Measurements from ENCODE around the gene AMIGO3.
A peak's percentile ranks its signal among the peaks of the same experiment; 100 is the strongest.
"Not testable (repeated sequence)": the region's sequence is repeated elsewhere in the genome, so short reads cannot be mapped to it uniquely, and the experiment has no call there.

AMIGO3 gene

GRCh38 chr3:49719214-49719884, at the start of gene AMIGO3:
AMIGO3 (minus strand) TSS chr3:49719684; CDS start chr3:49719465, 219 bp downstream.
- DNase-seq: peak; percentile 91

DNA sequence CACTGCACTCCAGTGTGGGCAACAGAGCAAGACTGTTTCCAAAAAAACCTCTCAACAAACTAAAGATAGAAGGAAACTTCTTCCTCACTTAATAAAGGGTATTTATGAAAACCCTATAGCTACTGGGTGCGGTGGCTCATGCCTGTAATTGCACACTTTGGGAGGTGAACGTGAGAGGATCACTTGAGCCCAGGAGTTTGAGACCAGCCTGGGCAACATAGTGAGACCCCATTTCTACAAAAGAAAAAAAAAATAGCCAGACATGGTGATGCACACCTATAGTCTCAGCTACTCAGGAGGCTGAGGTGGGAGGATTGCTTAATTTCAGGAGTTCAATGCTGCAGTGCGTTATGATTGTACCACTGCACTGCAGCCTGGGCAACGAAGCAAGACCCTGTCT, 44.5 kb upstream of the AMIGO3 start:
- no peak for DNase-seq

DNA sequence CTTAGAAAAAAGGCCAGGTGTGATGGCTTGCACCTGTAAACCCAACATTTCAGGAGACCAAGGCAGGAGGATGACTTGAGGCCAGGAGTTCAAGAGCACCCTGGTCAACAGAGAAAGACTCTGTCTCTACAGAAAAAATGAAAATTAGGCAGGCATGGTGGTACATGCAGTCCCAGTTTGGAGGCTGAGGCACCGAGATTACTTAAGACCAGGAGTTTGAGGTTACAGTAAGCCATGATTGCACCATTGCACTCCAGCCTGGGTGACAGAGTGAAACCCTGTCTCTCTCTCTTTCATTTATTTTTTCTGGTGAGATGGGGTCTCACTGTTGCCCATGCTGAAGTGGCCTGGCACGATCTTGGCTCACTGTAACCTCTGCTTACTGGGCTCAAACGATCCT, 42.2 kb upstream of the AMIGO3 start:
- no peak for DNase-seq

GRCh38 chr3:49759226-49759625, 39.7 kb upstream of the AMIGO3 start:
- no peak for DNase-seq

DNA sequence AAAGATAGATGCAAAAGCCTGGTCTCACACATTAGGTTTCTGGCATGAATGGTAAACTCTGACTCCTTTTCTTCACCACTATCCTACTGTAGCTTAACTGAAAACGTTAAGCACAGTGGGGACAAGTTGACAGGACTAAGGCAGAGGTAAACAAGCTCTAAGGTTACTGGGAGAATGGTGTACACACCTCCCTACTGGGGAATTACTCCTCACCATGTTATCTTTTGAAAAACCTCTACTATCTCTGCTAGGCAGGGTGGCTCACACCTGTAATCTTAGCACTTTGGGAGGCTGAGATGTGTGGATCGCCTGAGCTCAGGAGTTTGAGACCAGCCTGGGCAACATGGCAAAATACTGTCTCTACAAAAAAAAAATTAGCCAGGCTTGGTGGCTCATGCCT, 37.7 kb upstream of the AMIGO3 start:
- no peak for DNase-seq

GRCh38 chr3:49756036-49756435, 36.6 kb upstream of the AMIGO3 start:
- no peak for DNase-seq

DNA sequence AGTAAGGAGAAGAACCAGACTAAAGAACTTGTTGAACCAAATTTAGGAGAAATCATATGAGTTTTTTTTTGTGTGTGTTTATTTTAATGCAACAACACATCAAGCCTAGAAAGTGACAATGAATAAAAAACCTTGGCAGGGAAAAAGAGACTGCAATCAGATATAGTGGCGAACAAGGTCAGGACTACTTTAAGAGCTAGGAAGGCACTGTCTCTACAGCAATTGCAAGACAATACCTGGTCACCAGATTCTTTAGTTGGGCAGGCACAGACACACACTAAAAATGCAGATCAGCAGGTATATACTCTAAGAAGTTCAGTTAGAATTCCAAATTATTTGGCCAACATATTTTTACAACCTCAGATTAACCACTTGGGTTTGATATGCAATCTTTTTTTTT, 35.1 kb upstream of the AMIGO3 start:
- no peak for DNase-seq

DNA sequence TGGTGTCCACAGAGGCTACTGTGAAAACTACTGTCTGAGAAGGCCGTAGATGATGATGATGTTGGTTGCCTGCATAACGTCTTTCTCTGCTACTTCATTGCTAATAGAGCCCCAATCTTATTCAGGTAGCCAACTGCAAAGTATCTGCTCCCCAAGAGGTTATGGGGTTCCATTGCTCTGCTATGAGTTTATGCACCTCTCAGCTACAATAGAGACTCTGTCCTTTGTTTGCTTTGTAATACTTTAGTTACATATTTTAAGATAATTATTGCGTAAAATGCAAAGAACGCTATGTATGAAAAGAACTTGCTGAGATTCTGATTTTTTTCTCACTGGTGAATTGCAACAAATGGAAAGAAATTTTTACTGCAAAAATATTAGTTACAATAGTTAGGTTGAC, 32.0 kb upstream of the AMIGO3 start:
- DNase-seq: no peak

- no peak for DNase-seq
Observed at GRCh38 chr3:49750056-49750455, 30.6 kb upstream of the AMIGO3 start.

DNA sequence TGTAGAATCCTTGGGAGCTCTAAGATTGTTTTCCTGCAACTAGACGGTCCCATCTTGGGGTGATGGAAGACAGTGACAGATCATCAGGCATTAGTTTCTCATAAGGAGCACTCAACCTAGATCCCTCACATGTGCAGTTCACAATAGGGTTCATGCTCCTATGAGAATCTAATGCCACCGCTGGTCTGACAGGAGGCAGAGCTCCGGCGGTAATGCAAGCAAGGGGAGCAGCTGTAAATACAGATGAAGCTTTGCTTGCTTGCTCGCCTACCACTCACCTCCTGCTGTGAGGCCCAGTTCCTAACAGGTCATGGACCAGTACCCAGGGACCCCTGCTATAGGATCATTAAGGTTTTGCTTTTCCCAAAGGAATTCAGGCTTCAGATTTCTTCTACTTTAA, 29.4 kb upstream of the AMIGO3 start:
- not testable (repeated sequence) for DNase-seq

GRCh38 chr3:49747792-49748480, 28.5 kb upstream of the AMIGO3 start:
- DNase-seq: no peak

GRCh38 chr3:49745986-49746385, 26.5 kb upstream of the AMIGO3 start:
- no peak for DNase-seq

GRCh38 chr3:49740427-49740826, 20.9 kb upstream of the AMIGO3 start:
- no peak for DNase-seq

GRCh38 chr3:49738067-49738713, 18.7 kb upstream of the AMIGO3 start:
- no peak for DNase-seq

GRCh38 chr3:49734752-49735151, 15.3 kb upstream of the AMIGO3 start:
- DNase-seq: no peak

GRCh38 chr3:49733551-49733950, 14.1 kb upstream of the AMIGO3 start:
- DNase-seq: no peak

GRCh38 chr3:49732597-49732996, 13.1 kb upstream of the AMIGO3 start:
- no peak for DNase-seq

GRCh38 chr3:49729966-49730609, 10.6 kb upstream of the AMIGO3 start:
- DNase-seq: no peak

DNA sequence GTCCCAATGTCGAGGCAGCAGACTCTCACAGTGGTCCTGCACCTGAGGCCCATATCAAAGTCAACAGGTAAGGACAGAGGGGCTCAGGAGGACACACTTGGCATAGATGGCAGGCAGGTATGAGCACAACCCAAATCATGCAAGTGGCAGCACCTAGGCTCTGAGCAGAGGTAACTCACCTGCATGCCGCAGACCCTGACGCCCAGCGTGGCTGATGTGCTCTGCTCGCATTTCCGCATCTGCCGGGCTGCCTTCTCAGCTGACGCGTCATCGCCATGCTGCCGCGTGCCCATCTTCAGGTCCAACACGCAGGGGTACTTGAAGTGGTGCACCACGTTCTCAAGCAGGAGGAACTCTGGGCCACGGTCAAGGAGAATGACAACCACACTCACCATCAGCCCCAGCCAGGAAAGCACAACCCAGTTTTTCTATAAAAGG, 8.5 kb upstream of the AMIGO3 start:
- DNase-seq: no peak

DNA sequence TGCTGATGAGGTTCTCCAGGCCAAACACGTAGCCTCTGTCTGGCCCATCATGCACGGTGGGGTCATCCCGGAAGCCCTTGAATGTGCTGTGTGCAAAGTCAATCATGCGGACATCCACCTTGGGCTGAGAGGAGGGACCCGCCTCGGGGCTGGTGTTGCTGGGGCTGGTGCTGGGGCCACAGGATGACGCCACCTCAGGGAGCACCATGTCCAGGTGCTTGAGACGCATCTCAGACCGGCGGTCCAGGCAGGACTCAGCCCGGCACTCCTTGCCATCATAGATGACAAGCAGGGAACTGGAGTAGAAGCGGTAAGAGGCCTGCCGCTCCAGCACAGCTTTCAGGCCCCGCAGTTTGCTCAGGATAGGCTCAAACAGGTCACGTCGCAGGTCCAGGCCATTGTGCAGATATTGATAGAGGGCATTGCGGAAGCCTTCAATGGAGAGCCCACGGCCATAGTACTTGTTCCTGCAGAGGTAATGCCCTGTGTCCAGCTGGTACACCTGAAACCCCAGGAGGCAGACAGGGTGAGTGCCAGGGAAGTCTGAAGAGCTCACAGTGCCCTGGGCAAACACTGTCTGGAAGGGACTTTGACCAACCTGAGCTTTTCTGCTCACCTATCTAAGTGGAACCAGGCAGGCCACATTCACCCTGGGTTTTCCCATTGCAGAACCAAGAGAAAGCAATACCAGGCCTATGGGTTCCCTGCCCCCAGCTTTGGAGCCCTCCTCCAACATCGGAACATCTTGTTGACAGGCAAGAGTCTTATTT, 7.9 kb upstream of the AMIGO3 start:
- DNase-seq: no peak

DNA sequence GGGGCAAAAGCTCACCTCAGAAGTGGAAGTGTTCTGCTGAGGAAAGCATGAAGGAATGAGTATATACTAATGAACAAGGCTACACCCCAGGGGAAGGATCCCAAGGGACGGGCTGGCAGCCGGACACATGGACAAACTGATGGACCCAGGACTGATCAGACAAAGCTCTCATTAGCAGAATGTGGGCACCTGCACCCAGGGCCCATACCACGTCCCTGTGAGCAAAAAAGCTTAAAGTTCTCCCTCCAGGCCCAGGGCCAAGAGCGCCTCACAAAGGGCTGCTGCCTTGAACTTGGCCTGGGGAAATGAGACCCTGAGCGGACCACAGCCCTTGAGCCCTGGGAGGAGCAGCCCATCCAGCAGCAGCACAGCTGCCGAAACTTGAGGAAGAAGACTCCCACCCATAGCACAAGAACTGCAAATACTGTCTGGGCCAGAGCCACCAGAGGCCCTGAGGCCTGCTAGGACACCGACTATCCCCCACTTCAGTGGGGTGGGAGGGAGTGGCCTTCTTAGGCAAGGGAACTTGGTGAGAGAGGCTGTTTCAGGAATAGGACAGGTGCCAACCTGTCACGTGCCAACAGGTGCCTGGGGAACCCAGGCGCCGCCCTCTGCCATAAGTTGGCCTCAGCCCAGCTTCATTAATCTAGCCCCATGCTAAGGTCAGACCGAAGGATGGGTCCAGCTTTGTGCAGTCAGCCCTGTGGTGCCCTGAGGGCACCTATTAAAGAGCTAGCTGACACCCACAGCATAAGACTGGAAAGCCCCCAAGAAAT, 6.6 kb upstream of the AMIGO3 start:
- DNase-seq: no peak

DNA sequence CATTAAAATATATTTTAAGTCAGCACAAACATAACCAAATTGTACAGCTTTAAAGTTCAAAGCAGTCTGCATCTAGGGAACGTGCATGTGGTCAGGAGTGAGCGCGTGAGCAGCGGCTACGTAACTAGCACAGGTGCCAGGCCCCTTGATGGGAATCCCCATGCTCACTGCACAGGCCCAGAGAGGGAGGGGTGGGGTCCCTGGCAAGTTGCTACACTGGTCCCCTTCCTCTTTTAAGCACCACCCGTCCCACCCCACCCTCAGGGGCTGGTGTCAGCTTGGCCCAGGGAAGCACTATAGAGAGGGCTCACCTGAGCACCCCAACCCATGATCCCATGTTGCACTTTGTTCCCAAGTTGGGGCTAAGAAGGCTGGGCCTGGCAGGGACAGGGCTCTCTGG, 5.1 kb upstream of the AMIGO3 start:
- peak; percentile 33 for DNase-seq
